ENCODE measurements around the gene BLACAT1.
"Not testable (repeated sequence)": the region's sequence is repeated elsewhere in the genome, so short reads cannot be mapped to it uniquely, and the experiment has no call there.

BLACAT1 gene

DNA sequence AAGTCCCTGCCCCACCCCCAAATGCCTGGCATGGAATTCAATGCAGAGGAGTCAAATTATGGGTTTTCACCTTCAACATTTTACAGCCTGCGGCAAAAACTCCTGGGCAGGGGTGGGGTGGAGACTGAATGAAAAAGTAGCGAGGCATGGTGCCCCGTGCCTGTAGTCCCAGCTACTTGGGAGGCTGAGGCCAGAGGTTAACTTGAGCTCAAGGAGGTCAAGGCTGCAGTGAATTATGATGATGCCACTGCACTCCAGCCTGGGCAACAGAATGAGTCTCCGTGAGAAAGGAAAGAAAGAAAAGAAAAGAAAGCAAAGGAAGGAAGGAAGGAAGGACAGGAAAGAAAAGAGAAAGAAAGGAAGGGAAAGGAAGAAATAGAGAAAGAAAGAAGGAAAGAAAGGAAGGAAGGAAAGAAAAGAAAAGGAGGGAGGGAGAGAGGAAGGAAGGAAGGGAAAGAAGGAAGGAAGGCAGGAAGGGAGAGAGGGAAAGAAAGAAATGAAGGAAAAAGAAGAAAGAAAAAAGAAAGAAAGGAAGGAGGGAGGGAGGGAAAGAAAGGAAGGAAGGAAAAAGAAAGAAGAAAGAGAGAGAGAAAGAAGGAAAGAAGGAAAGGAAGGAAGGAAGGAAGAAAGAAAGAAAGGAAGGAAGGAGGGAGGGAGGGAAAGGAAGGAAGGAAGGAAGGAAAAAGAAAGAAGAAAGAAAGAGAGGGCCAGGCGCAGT lies 45.1 kb downstream of the BLACAT1 start:
- DNase-seq (ENCODE audit: low read depth): no peak

DNA sequence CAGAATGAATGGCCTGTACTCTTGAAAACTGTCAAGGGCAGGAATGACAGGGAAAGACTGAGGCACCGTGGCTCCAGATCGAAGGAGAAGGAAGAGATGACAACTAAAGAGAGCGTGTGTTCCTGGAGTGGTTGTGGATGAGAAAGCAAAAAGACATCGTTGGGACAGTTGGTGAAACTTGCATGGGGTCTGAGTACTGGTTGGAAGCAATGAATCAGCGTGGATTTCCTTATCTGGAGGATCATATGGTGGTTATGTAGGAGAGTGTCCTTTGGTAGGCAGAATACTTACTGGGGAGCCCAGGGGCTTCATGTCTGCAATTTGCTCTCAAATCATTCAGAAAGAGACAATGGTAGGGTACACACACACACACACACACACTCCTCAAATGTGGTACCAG lies 47.9 kb downstream of the BLACAT1 start:
- DNase-seq (ENCODE audit: low read depth): no peak

DNA sequence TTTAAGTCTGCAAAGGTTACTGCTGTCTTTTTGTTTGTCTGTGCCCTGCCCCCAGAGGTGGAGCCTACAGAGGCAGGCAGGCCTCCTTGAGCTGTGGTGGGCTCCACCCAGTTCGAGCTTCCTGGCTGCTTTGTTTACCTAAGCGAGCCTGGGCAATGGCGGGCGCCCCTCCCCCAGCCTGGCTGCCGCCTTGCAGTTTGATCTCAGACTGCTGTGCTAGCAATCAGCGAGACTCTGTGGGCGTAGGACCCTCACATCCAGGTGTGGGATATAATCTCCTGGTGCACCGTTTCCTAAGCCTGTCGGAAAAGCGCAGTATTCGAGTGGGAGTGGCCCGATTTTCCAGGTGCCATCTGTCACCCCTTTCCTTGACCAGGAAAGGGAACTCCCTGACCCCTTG lies 49.6 kb downstream of the BLACAT1 start:
- DNase-seq (ENCODE audit: low read depth): not testable (repeated sequence)
